Natural killer cell (primary cell): ENCODE results near the gene NAT10. TPM values are rescaled to one million over a fixed set of nuclear protein-coding genes. Genes with fewer than 3 reads are reported as not detected.

ENCODE experiments used
- ATAC-seq, 3 donors: fragments of 150-1000 bp in 2 of 3; fragments of 200-7000 bp in 1 of 3; cut with Tn5 transposase; 1 replicate in 1 of 3; 2 replicates in 2 of 3; pipeline ENCODE4 v1.10.0; 2021; ENCODE audit warnings: mild to moderate bottlenecking in 2 of 3, moderate library complexity in 2 of 3
- DNase-seq, 2 donors: peaks; one replicate each; pipeline versions ENCODE4 v3.0.0 to v3.0.0-alpha.2; 2013 to 2021; ENCODE audit warnings: mixed read lengths in 1 of 2
- H3K27ac ChIP-seq: one replicate; pipeline ENCODE4 v1.5.1; 2013; ENCODE audit warnings: mild to moderate bottlenecking, low read length
- H3K27me3 ChIP-seq: one replicate; pipeline ENCODE4 v1.6.1; 2013; ENCODE audit warnings: low read length; ENCODE audit not compliant: control insufficient read depth, insufficient read depth
- H3K36me3 ChIP-seq: one replicate; pipeline ENCODE4 v1.6.1; 2013; ENCODE audit warnings: low read length; ENCODE audit not compliant: control insufficient read depth, insufficient read depth
- H3K4me1 ChIP-seq: one replicate; pipeline ENCODE4 v1.6.1; 2013; ENCODE audit warnings: low read length; ENCODE audit not compliant: control insufficient read depth, insufficient read depth
- H3K4me3 ChIP-seq: one replicate; pipeline ENCODE4 v1.5.1; 2013; ENCODE audit warnings: low read length
- H3K9me3 ChIP-seq: one replicate; pipeline ENCODE4 v1.6.1; 2013; ENCODE audit warnings: low read length; ENCODE audit not compliant: control insufficient read depth, insufficient read depth
- H3K27ac Mint-ChIP-seq, 2 donors: one replicate each; pipeline ENCODE4 v1.8.0; 2022; ENCODE audit warnings: mild to moderate bottlenecking in 2 of 2, mixed read lengths in 2 of 2, moderate library complexity in 1 of 2
- H3K27me3 Mint-ChIP-seq, 2 donors: one replicate each; pipeline ENCODE4 v1.8.0; 2022; ENCODE audit warnings: low read depth in 2 of 2, mixed read lengths in 2 of 2
- H3K36me3 Mint-ChIP-seq: one replicate; pipeline ENCODE4 v1.8.0; 2022; ENCODE audit warnings: mixed read lengths
- H3K4me1 Mint-ChIP-seq, 2 donors: one replicate each; pipeline ENCODE4 v1.8.0; 2022; ENCODE audit warnings: mixed read lengths in 2 of 2
- H3K4me3 Mint-ChIP-seq: one replicate; pipeline ENCODE4 v1.8.0; 2022; ENCODE audit warnings: mild to moderate bottlenecking, moderate library complexity, mixed read lengths
- H3K9me3 Mint-ChIP-seq, 2 donors: one replicate each; pipeline ENCODE4 v1.8.0; 2022; ENCODE audit warnings: mixed read lengths in 2 of 2
- WGBS: methylation state at CpG from one replicate; pipeline ENCODE4 v1.1.7; 2013; ENCODE audit warnings: missing lambda C conversion rate; ENCODE audit not compliant: insufficient coverage; 5-methylcytosine and 5-hydroxymethylcytosine counted together
- intact Hi-C: fragments of 100-400 bp; cut with micrococcal nuclease; formaldehyde crosslinking; loops from one replicate; pipeline ENCODE4 v1.14.2; 2022
- total RNA-seq, 4 donors: library from RNA; stranded (reverse); fragments of 120-200 nt in 1 of 4; gene quantifications; one replicate each; pipeline versions ENCODE4 v1.2.3 to v1.2.4, GENCODE V29; 2013 to 2022
- TF ChIP-seq, protein P1 (sequence below): fragments of 200-600 bp; IDR thresholded peaks from one replicate; pipeline ENCODE4 v1.8.0; 2022; ENCODE audit warnings: antibody characterized with exemption

The NAT10 gene
- total RNA-seq, 3 donors from 2014 or later (not counting 1 experiment from before 2014, with no cell fraction given) = 40.3 to 53.6 (median 42.8) TPM

- Mint-ChIP-seq H3K4me1 (peaks cover 0 to 10% of the 10 kb centered on the region in 2 donors), H3K4me3 (no peak overlapping the region), H3K36me3 (peaks cover 34% of the 10 kb centered on the region), H3K27me3 (no peaks in the 10 kb centered on the region), H3K27ac (no peak overlapping the region), H3K9me3 (no peaks in the 10 kb centered on the region)
- H3K27me3 ChIP-seq = no peaks in the 10 kb centered on the region
- H3K4me3 ChIP-seq = no peak overlapping the region
- no peak overlapping the region for H3K27ac ChIP-seq
- no peaks in the 10 kb centered on the region for H3K9me3 ChIP-seq
- intact Hi-C loops = no loop called here
- 98% methylated on average over 11 of the region's 11 CpGs for WGBS
- TF ChIP-seq, protein P1, sequence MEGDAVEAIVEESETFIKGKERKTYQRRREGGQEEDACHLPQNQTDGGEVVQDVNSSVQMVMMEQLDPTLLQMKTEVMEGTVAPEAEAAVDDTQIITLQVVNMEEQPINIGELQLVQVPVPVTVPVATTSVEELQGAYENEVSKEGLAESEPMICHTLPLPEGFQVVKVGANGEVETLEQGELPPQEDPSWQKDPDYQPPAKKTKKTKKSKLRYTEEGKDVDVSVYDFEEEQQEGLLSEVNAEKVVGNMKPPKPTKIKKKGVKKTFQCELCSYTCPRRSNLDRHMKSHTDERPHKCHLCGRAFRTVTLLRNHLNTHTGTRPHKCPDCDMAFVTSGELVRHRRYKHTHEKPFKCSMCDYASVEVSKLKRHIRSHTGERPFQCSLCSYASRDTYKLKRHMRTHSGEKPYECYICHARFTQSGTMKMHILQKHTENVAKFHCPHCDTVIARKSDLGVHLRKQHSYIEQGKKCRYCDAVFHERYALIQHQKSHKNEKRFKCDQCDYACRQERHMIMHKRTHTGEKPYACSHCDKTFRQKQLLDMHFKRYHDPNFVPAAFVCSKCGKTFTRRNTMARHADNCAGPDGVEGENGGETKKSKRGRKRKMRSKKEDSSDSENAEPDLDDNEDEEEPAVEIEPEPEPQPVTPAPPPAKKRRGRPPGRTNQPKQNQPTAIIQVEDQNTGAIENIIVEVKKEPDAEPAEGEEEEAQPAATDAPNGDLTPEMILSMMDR = no peak
- DNase-seq (no peak), ATAC-seq (no peak)
- H3K4me1 ChIP-seq = no peaks in the 10 kb centered on the region
- H3K36me3 ChIP-seq = peaks cover 87% of the 10 kb centered on the region
These were observed 34.7 kb downstream of the NAT10 start for GRCh38 chr11:34140149-34140548.

- H3K27ac ChIP-seq = no peak overlapping the region
- intact Hi-C loops = no loop called here
- H3K27me3 Mint-ChIP-seq = no peaks in the 10 kb centered on the region
- DNase-seq = no peak
- H3K27ac Mint-ChIP-seq = no peak overlapping the region
- H3K4me1 Mint-ChIP-seq = peaks cover 0 to 3% of the 10 kb centered on the region in 2 donors
- no peaks in the 10 kb centered on the region for H3K9me3 Mint-ChIP-seq
- H3K4me3 Mint-ChIP-seq = no peak overlapping the region
- TF ChIP-seq, protein P1 = no peak
- H3K9me3 ChIP-seq = no peaks in the 10 kb centered on the region
- H3K4me3 ChIP-seq = no peak overlapping the region
- WGBS = 97% methylated on average over 2 of the region's 2 CpGs
- H3K4me1 ChIP-seq = no peaks in the 10 kb centered on the region
- no peaks in the 10 kb centered on the region for H3K27me3 ChIP-seq
- peaks cover 38% of the 10 kb centered on the region for H3K36me3 Mint-ChIP-seq
- ATAC-seq = no peak
- H3K36me3 ChIP-seq = peaks cover 95% of the 10 kb centered on the region
These were observed 37.6 kb downstream of the NAT10 start for GRCh38 chr11:34143048-34143447.

DNA sequence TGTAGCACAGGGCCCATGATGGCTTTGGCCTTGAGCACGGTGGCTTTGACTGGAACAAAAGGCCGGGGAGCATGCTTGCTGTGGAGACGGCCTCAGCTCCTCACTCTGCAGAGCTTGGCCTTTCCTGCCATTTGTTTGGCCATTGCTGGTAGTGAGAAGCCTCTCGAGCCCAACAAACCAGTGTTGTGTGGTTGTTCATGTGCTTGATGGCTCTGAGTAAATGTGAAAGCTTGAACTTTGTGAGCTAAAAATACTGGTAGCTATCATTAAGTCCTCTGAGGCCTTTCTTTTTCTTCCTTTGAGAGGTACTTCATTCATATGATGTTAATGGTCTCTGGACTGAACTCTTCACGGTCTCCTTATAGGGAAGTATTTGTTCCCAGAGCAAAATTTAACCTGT is 39.6 kb downstream of the NAT10 start:
- peaks cover 38% of the 10 kb centered on the region for H3K36me3 Mint-ChIP-seq
- no peak for DNase-seq
- no peak overlapping the region for H3K27ac Mint-ChIP-seq

More for the DNA sequence above, 39.6 kb downstream of the NAT10 start:
- Histone ChIP-seq H3K4me1 (no peaks in the 10 kb centered on the region), H3K27me3 (no peaks in the 10 kb centered on the region), H3K36me3 (peaks cover 92% of the 10 kb centered on the region), H3K9me3 (no peaks in the 10 kb centered on the region), H3K27ac (no peak overlapping the region), H3K4me3 (no peak overlapping the region)
- intact Hi-C loops = no loop called here
- no peaks in the 10 kb centered on the region for H3K4me1 Mint-ChIP-seq
- H3K27me3 Mint-ChIP-seq = no peaks in the 10 kb centered on the region
- no peaks in the 10 kb centered on the region for H3K9me3 Mint-ChIP-seq
- TF ChIP-seq, protein P1 = no peak
- H3K4me3 Mint-ChIP-seq = no peak overlapping the region
- no peak for ATAC-seq
- 89% methylated on average over 4 of the region's 5 CpGs for WGBS
